ENCODE results near the gene CUL4A.

The CUL4A gene

GRCh38 chr13:113178896-113179167 is 30.6 kb upstream of the CUL4A start:
- H3K27ac ChIP-seq (ENCODE audit: low read depth, low read length) = no peak overlapping the region

GRCh38 chr13:113179374-113180230 is 29.8 kb upstream of the CUL4A start:
- H3K36me3 ChIP-seq (ENCODE audit: control insufficient read depth in 5 of 5, insufficient read depth in 5 of 5, low read length in 5 of 5) = peaks cover 39 to 94% (median 76%) of the 10 kb centered on the region in 5 donors
- H3K27me3 ChIP-seq (ENCODE audit: control insufficient read depth in 5 of 5, insufficient read depth in 4 of 5, low read length in 5 of 5) = no peaks in the 10 kb centered on the region
- no peak overlapping the region for H3K27ac ChIP-seq (ENCODE audit: low read depth, low read length)

More at GRCh38 chr13:113178896-113179167, 30.6 kb upstream of the CUL4A start:
- Histone ChIP-seq H3K9me3 (ENCODE audit: control insufficient read depth in 5 of 5, low read length in 5 of 5) (no peaks in the 10 kb centered on the region), H3K27me3 (ENCODE audit: control insufficient read depth in 5 of 5, insufficient read depth in 4 of 5, low read length in 5 of 5) (no peaks in the 10 kb centered on the region), H3K4me3 (ENCODE audit: low read depth in 1 of 5, low read length in 5 of 5) (no peak overlapping the region), H3K36me3 (ENCODE audit: control insufficient read depth in 5 of 5, insufficient read depth in 5 of 5, low read length in 5 of 5) (peaks cover 35 to 91% (median 72%) of the 10 kb centered on the region in 5 donors), H3K4me1 (ENCODE audit: control insufficient read depth in 5 of 5, insufficient read depth in 5 of 5, low read length in 5 of 5) (no peaks in the 10 kb centered on the region), H3K9ac (ENCODE audit: low read length in 5 of 5) (no peak overlapping the region)

GRCh38 chr13:113182046-113182445 is 27.4 kb upstream of the CUL4A start:
- Histone ChIP-seq H3K9me3 (ENCODE audit: control insufficient read depth in 5 of 5, low read length in 5 of 5) (no peaks in the 10 kb centered on the region), H3K36me3 (ENCODE audit: control insufficient read depth in 5 of 5, insufficient read depth in 5 of 5, low read length in 5 of 5) (peaks cover 36 to 78% (median 62%) of the 10 kb centered on the region in 5 donors), H3K4me1 (ENCODE audit: control insufficient read depth in 5 of 5, insufficient read depth in 5 of 5, low read length in 5 of 5) (peaks cover 0 to 3% (median 0%) of the 10 kb centered on the region in 5 donors), H3K27me3 (ENCODE audit: control insufficient read depth in 5 of 5, insufficient read depth in 4 of 5, low read length in 5 of 5) (no peaks in the 10 kb centered on the region), H3K27ac (ENCODE audit: low read depth, low read length) (no peak overlapping the region), H3K4me3 (ENCODE audit: low read depth in 1 of 5, low read length in 5 of 5) (no peak overlapping the region), H3K9ac (ENCODE audit: low read length in 5 of 5) (no peak overlapping the region)

More at GRCh38 chr13:113179374-113180230, 29.8 kb upstream of the CUL4A start:
- Histone ChIP-seq H3K9me3 (ENCODE audit: control insufficient read depth in 5 of 5, low read length in 5 of 5) (no peaks in the 10 kb centered on the region), H3K4me3 (ENCODE audit: low read depth in 1 of 5, low read length in 5 of 5) (no peak overlapping the region), H3K4me1 (ENCODE audit: control insufficient read depth in 5 of 5, insufficient read depth in 5 of 5, low read length in 5 of 5) (no peaks in the 10 kb centered on the region), H3K9ac (ENCODE audit: low read length in 5 of 5) (no peak overlapping the region)

DNA sequence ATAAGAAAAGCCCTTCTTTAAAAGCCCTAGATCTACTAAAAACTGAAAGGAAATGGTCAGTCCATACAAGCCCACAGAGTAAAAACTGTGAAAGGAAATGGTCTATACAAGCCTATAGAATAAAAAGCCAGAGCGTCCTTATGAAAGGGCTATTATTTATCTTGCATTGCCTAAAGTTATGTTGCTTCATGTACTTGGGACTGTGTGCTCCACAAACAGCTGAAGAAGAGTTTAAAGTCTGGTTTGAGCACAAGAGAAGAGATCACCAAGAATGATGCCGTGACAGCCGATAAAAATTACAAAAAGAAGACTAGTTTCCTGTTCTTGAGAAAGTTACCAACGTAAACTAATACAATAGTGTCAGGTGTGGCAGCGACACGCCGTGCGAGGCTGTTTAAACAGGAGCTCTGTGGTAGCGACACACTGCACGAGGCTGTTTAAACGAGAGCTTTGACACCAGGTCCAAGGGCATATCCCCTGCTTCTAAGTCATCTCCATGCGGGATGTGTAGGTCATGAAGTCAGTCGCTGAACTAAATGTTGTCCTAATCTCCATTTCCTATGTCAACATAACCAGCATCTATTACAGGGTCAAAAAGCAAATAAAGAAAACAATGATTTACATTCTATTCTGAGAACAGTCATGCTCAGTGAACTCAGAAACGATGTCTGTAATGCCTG is 25.8 kb upstream of the CUL4A start:
- Histone ChIP-seq H3K4me1 (ENCODE audit: control insufficient read depth in 5 of 5, insufficient read depth in 5 of 5, low read length in 5 of 5) (peaks cover 0 to 6% (median 0%) of the 10 kb centered on the region in 5 donors), H3K27ac (ENCODE audit: low read depth, low read length) (no peak overlapping the region), H3K27me3 (ENCODE audit: control insufficient read depth in 5 of 5, insufficient read depth in 4 of 5, low read length in 5 of 5) (no peaks in the 10 kb centered on the region), H3K36me3 (ENCODE audit: control insufficient read depth in 5 of 5, insufficient read depth in 5 of 5, low read length in 5 of 5) (peaks cover 27 to 72% (median 62%) of the 10 kb centered on the region in 5 donors), H3K9ac (ENCODE audit: low read length in 5 of 5) (no peak overlapping the region), H3K4me3 (ENCODE audit: low read depth in 1 of 5, low read length in 5 of 5) (no peak overlapping the region), H3K9me3 (ENCODE audit: control insufficient read depth in 5 of 5, low read length in 5 of 5) (no peaks in the 10 kb centered on the region)

- Histone ChIP-seq H3K4me3 (ENCODE audit: low read depth in 1 of 5, low read length in 5 of 5) (no peak overlapping the region), H3K9me3 (ENCODE audit: control insufficient read depth in 5 of 5, low read length in 5 of 5) (no peaks in the 10 kb centered on the region), H3K27ac (ENCODE audit: low read depth, low read length) (no peak overlapping the region), H3K27me3 (ENCODE audit: control insufficient read depth in 5 of 5, insufficient read depth in 4 of 5, low read length in 5 of 5) (no peaks in the 10 kb centered on the region), H3K36me3 (ENCODE audit: control insufficient read depth in 5 of 5, insufficient read depth in 5 of 5, low read length in 5 of 5) (peaks cover 22 to 67% (median 55%) of the 10 kb centered on the region in 5 donors), H3K9ac (ENCODE audit: low read length in 5 of 5) (no peak overlapping the region), H3K4me1 (ENCODE audit: control insufficient read depth in 5 of 5, insufficient read depth in 5 of 5, low read length in 5 of 5) (peaks cover 0 to 6% (median 0%) of the 10 kb centered on the region in 5 donors)
These were observed 24.6 kb upstream of the CUL4A start for GRCh38 chr13:113184568-113185440.

GRCh38 chr13:113186061-113186900 is 23.1 kb upstream of the CUL4A start:
- Histone ChIP-seq H3K27ac (ENCODE audit: low read depth, low read length) (peak overlapping the region; percentile 49), H3K4me1 (ENCODE audit: control insufficient read depth in 5 of 5, insufficient read depth in 5 of 5, low read length in 5 of 5) (peaks cover 0 to 6% (median 0%) of the 10 kb centered on the region in 5 donors), H3K4me3 (ENCODE audit: low read depth in 1 of 5, low read length in 5 of 5) (no peak overlapping the region), H3K36me3 (ENCODE audit: control insufficient read depth in 5 of 5, insufficient read depth in 5 of 5, low read length in 5 of 5) (peaks cover 13 to 64% (median 51%) of the 10 kb centered on the region in 5 donors), H3K27me3 (ENCODE audit: control insufficient read depth in 5 of 5, insufficient read depth in 4 of 5, low read length in 5 of 5) (no peaks in the 10 kb centered on the region), H3K9me3 (ENCODE audit: control insufficient read depth in 5 of 5, low read length in 5 of 5) (no peaks in the 10 kb centered on the region), H3K9ac (ENCODE audit: low read length in 5 of 5) (no peak overlapping the region)

- H3K4me3 ChIP-seq (ENCODE audit: low read depth in 1 of 5, low read length in 5 of 5) = no peak overlapping the region
- no peak overlapping the region for H3K9ac ChIP-seq (ENCODE audit: low read length in 5 of 5)
- peaks cover 13 to 62% (median 50%) of the 10 kb centered on the region in 5 donors for H3K36me3 ChIP-seq (ENCODE audit: control insufficient read depth in 5 of 5, insufficient read depth in 5 of 5, low read length in 5 of 5)
- H3K27me3 ChIP-seq (ENCODE audit: control insufficient read depth in 5 of 5, insufficient read depth in 4 of 5, low read length in 5 of 5) = no peaks in the 10 kb centered on the region
- no peak overlapping the region for H3K27ac ChIP-seq (ENCODE audit: low read depth, low read length)
- no peaks in the 10 kb centered on the region for H3K9me3 ChIP-seq (ENCODE audit: control insufficient read depth in 5 of 5, low read length in 5 of 5)
- H3K4me1 ChIP-seq (ENCODE audit: control insufficient read depth in 5 of 5, insufficient read depth in 5 of 5, low read length in 5 of 5) = peaks cover 0 to 6% (median 0%) of the 10 kb centered on the region in 5 donors
These were observed 22.1 kb upstream of the CUL4A start for GRCh38 chr13:113187263-113187669.

DNA sequence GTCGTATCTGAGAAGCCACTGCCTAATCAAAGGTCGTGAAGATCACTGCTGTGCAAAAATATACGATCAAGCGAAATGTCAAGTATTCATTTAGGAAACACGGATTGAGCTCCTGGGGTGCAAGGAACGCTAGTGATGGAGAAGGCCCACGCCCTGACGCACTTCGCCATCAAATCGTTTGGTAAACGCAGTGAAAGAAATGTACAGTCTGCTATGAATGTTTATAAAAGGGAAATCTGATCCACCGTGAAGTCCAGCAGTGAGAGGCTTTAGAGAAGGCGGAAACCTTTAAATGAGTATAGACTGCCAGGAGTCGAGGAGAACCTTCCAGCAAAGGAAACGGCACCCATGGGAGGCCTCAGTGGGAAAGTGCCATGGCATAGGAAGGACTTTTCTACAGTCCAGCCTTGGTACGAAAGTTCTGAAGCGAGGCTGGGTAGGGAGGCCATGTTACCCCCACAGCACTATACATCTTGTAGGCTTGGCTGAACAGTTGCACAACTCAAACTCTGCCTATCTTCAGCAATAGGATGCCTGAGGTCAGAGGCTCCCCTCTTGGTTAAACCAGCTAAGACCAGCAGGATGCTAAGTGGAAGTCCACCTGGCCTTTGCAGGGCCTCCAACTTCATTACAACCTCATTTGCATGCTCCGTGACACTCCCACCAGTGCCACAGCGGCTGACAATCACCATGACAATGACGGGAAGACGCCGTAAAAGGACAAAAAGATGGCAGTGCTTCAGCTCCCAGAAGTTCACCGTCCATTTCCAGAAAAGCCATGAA is 21.3 kb upstream of the CUL4A start:
- peak overlapping the region; percentile 39 for H3K27ac ChIP-seq (ENCODE audit: low read depth, low read length)
- peaks cover 9 to 66% (median 58%) of the 10 kb centered on the region in 5 donors for H3K36me3 ChIP-seq (ENCODE audit: control insufficient read depth in 5 of 5, insufficient read depth in 5 of 5, low read length in 5 of 5)
- H3K4me3 ChIP-seq (ENCODE audit: low read depth in 1 of 5, low read length in 5 of 5) = no peak overlapping the region
- H3K9me3 ChIP-seq (ENCODE audit: control insufficient read depth in 5 of 5, low read length in 5 of 5) = no peaks in the 10 kb centered on the region
- no peak overlapping the region for H3K9ac ChIP-seq (ENCODE audit: low read length in 5 of 5)
- peaks cover 0 to 6% (median 0%) of the 10 kb centered on the region in 5 donors for H3K4me1 ChIP-seq (ENCODE audit: control insufficient read depth in 5 of 5, insufficient read depth in 5 of 5, low read length in 5 of 5)
- no peaks in the 10 kb centered on the region for H3K27me3 ChIP-seq (ENCODE audit: control insufficient read depth in 5 of 5, insufficient read depth in 4 of 5, low read length in 5 of 5)

All from subcutaneous abdominal adipose tissue (tissue), 5 donors.